Liver (tissue), 9 donors: ENCODE measurements around the gene C1QL4. TPM values are rescaled to one million over a fixed set of nuclear protein-coding genes. Genes with fewer than 3 reads are reported as not detected.

Experiments used
- DNase-seq: peaks from one replicate; pipeline ENCODE4 v3.0.0-alpha.2; 2017; ENCODE audit warnings: low spot score
- H3K27ac ChIP-seq, 2 donors: one replicate each; pipeline ENCODE4 v1.7.0; 2013; ENCODE audit warnings: inconsistent platforms in 2 of 2, low read length in 2 of 2, control low read depth in 1 of 2, low read depth in 1 of 2, mild to moderate bottlenecking in 1 of 2
- H3K27me3 ChIP-seq, 4 donors: one replicate each; pipeline versions ENCODE4 v1.6.1 to v1.7.0; 2013; ENCODE audit warnings: low read length in 3 of 4, inconsistent platforms in 1 of 4, mild to moderate bottlenecking in 1 of 4, moderate library complexity in 1 of 4; ENCODE audit not compliant: control insufficient read depth in 4 of 4, insufficient read depth in 4 of 4
- H3K36me3 ChIP-seq, 4 donors: one replicate each; pipeline versions ENCODE4 v1.6.1 to v1.7.0; 2013; ENCODE audit warnings: low read length in 3 of 4, mild to moderate bottlenecking in 3 of 4, low read depth in 1 of 4, moderate library complexity in 1 of 4; ENCODE audit not compliant: control insufficient read depth in 4 of 4, insufficient read depth in 3 of 4
- H3K4me1 ChIP-seq, 4 donors: one replicate each; pipeline versions ENCODE4 v1.6.1 to v1.7.0; 2013; ENCODE audit warnings: low read length in 3 of 4, mild to moderate bottlenecking in 3 of 4, moderate library complexity in 1 of 4; ENCODE audit not compliant: control insufficient read depth in 4 of 4, insufficient read depth in 4 of 4
- H3K4me3 ChIP-seq, 3 donors: one replicate each; pipeline versions ENCODE4 v1.6.1 to v1.7.0; 2013; ENCODE audit warnings: low read length in 3 of 3, control low read depth in 1 of 3, low read depth in 1 of 3, mild to moderate bottlenecking in 1 of 3
- H3K9ac ChIP-seq, 2 donors: one replicate each; pipeline ENCODE4 v1.7.0; 2013; ENCODE audit warnings: low read length in 2 of 2, mild to moderate bottlenecking in 2 of 2, moderate library complexity in 2 of 2, control low read depth in 1 of 2, low read depth in 1 of 2
- H3K9me3 ChIP-seq, 4 donors: one replicate each; pipeline versions ENCODE4 v1.6.1 to v1.7.0; 2013; ENCODE audit warnings: low read length in 3 of 4; ENCODE audit not compliant: control insufficient read depth in 4 of 4
- CTCF ChIP-seq: fragments of 150-350 bp; IDR thresholded peaks from 2 replicates; pipeline ENCODE4 v1.5.1; 2017; ENCODE audit warnings: improper control_type of control experiment, low read depth, low read length; ENCODE audit not compliant: missing input control
- EGR1 ChIP-seq, 2 donors: IDR thresholded peaks; 2 replicates each; pipeline ENCODE4 v1.6.1; 2016 to 2018; ENCODE audit warnings: antibody characterized with exemption in 2 of 2, low read depth in 2 of 2
- FOXA1 ChIP-seq: IDR thresholded peaks from 2 replicates; pipeline ENCODE4 v1.6.1; 2016; ENCODE audit warnings: antibody characterized with exemption
- HNF4A ChIP-seq, 2 donors: conservative IDR thresholded peaks; 2 replicates each; pipeline ENCODE4 v1.6.1; 2016; ENCODE audit warnings: antibody characterized with exemption in 2 of 2, mild to moderate bottlenecking in 2 of 2
- HNF4G ChIP-seq: IDR thresholded peaks from 2 replicates; pipeline ENCODE4 v1.6.1; 2016; ENCODE audit warnings: antibody characterized with exemption
- NR2F2 ChIP-seq: IDR thresholded peaks from 2 replicates; pipeline ENCODE4 v1.6.1; 2016; ENCODE audit warnings: antibody characterized with exemption
- RAD21 ChIP-seq, 2 donors: IDR thresholded peaks; 2 replicates each; pipeline ENCODE4 v1.6.1; 2016; ENCODE audit warnings: antibody characterized with exemption in 2 of 2, mild to moderate bottlenecking in 2 of 2
- SP1 ChIP-seq: IDR thresholded peaks from 2 replicates; pipeline ENCODE4 v1.6.1; 2018; ENCODE audit warnings: antibody characterized with exemption, mild to moderate bottlenecking
- TAF1 ChIP-seq: conservative IDR thresholded peaks from 2 replicates; pipeline ENCODE4 v1.6.1; 2016; ENCODE audit warnings: antibody characterized with exemption, mild to moderate bottlenecking
- YY1 ChIP-seq: IDR thresholded peaks from 2 replicates; pipeline ENCODE4 v1.6.1; 2016; ENCODE audit warnings: antibody characterized with exemption, mild to moderate bottlenecking
- ZBTB33 ChIP-seq: IDR thresholded peaks from 2 replicates; pipeline ENCODE4 v1.6.1; 2016; ENCODE audit warnings: antibody characterized with exemption
- WGBS: extraction: QIAGEN DNeasy Blood & Tissue Kit; methylation state at CpG from one replicate; pipeline ENCODE4 v1.1.7; 2013; 5-methylcytosine and 5-hydroxymethylcytosine counted together
- polyA plus RNA-seq, 2 donors: library from polyadenylated mRNA; stranded (reverse) in 1 of 2; unstranded in 1 of 2; fragments of 200-250 nt in 1 of 2; fragments of >200 nt in 1 of 2; fragmentation: Nextera tagmentation in 1 of 2; extraction: Ambion mirVana in 1 of 2; gene quantifications; one replicate each; pipeline versions ENCODE4 v1.2.1 to v1.2.3, GENCODE V29; 2013 to 2015
- total RNA-seq, 2 donors: library from RNA; depleted of rRNA; stranded (reverse); fragments of >200 nt; gene quantifications; one replicate each; pipeline ENCODE4 v1.2.3, GENCODE V29; 2014
- TF ChIP-seq, protein P1 (sequence below): IDR thresholded peaks from 2 replicates; pipeline ENCODE4 v1.6.1; 2016; ENCODE audit warnings: antibody characterized with exemption
- TF ChIP-seq, protein P2 (sequence below): IDR thresholded peaks from 2 replicates; pipeline ENCODE4 v1.6.1; 2016; ENCODE audit warnings: antibody characterized with exemption, mild to moderate bottlenecking
- TF ChIP-seq, protein P3 (sequence below): IDR thresholded peaks from 2 replicates; pipeline ENCODE4 v1.6.1; 2016; ENCODE audit warnings: antibody characterized with exemption
- donor health status: healthy.
- donor health status: healthy.
- donor health status: healthy.
- donor health status: healthy.
- donor health status: healthy.

The C1QL4 gene
- total and polyA plus RNA-seq, 4 donors: not detected

DNA sequence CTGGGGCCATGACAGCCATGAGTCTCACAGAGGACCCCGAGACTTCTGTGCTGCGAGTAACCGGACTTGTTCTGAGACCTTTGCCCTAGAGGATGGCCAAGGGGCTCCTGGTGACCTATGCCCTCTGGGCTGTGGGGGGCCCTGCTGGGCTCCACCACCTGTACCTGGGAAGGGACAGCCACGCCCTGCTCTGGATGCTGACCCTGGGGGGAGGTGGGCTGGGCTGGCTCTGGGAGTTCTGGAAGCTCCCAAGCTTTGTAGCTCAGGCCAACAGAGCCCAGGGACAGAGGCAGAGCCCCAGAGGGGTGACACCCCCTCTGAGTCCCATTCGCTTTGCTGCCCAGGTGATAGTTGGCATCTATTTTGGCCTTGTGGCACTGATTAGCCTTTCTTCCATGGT is 11.8 kb upstream of the C1QL4 start:
- WGBS: 67% methylated on average over 5 of the region's 5 CpGs
- H3K36me3 ChIP-seq: peaks cover 1 to 6% (median 3%) of the 10 kb centered on the region in 4 donors
- no peaks in the 10 kb centered on the region for H3K9me3 ChIP-seq
- no peaks in the 10 kb centered on the region for H3K27me3 ChIP-seq
- peak overlapping the region in 1 of 2 donors; percentile 89 for H3K9ac ChIP-seq
- TF ChIP-seq FOXA1 (no peak), ZBTB33 (no peak), TAF1 (no peak), RAD21 (IDR thresholded peaks at IDR 0.05) (no peak), SP1 (no peak), CTCF (no peak), NR2F2 (no peak)
- TF ChIP-seq, protein P1, sequence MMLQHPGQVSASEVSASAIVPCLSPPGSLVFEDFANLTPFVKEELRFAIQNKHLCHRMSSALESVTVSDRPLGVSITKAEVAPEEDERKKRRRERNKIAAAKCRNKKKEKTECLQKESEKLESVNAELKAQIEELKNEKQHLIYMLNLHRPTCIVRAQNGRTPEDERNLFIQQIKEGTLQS: no peak
- TF ChIP-seq, protein P2, sequence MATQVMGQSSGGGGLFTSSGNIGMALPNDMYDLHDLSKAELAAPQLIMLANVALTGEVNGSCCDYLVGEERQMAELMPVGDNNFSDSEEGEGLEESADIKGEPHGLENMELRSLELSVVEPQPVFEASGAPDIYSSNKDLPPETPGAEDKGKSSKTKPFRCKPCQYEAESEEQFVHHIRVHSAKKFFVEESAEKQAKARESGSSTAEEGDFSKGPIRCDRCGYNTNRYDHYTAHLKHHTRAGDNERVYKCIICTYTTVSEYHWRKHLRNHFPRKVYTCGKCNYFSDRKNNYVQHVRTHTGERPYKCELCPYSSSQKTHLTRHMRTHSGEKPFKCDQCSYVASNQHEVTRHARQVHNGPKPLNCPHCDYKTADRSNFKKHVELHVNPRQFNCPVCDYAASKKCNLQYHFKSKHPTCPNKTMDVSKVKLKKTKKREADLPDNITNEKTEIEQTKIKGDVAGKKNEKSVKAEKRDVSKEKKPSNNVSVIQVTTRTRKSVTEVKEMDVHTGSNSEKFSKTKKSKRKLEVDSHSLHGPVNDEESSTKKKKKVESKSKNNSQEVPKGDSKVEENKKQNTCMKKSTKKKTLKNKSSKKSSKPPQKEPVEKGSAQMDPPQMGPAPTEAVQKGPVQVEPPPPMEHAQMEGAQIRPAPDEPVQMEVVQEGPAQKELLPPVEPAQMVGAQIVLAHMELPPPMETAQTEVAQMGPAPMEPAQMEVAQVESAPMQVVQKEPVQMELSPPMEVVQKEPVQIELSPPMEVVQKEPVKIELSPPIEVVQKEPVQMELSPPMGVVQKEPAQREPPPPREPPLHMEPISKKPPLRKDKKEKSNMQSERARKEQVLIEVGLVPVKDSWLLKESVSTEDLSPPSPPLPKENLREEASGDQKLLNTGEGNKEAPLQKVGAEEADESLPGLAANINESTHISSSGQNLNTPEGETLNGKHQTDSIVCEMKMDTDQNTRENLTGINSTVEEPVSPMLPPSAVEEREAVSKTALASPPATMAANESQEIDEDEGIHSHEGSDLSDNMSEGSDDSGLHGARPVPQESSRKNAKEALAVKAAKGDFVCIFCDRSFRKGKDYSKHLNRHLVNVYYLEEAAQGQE: no peak
- TF ChIP-seq, protein P3, sequence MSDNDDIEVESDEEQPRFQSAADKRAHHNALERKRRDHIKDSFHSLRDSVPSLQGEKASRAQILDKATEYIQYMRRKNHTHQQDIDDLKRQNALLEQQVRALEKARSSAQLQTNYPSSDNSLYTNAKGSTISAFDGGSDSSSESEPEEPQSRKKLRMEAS: no peak
- H3K4me1 ChIP-seq: peaks cover 20 to 41% (median 31%) of the 10 kb centered on the region in 4 donors
- no peak for DNase-seq
- H3K4me3 ChIP-seq: peak overlapping the region in 2 of 3 donors; percentile 67 to 80
- peak overlapping the region in 1 of 2 donors; percentile 82 for H3K27ac ChIP-seq

- WGBS: 3% methylated on average over 37 of the region's 37 CpGs
- Histone ChIP-seq H3K36me3 (peaks cover 1 to 4% (median 3%) of the 10 kb centered on the region in 4 donors), H3K4me1 (peaks cover 27 to 53% (median 40%) of the 10 kb centered on the region in 4 donors), H3K9me3 (no peaks in the 10 kb centered on the region), H3K27ac (peak overlapping the region; percentile 67 to 82), H3K9ac (peak overlapping the region; percentile 79 to 89), H3K4me3 (peak overlapping the region; percentile 21 to 80 (median 67)), H3K27me3 (no peaks in the 10 kb centered on the region)
- DNase-seq: peak; percentile 86
- TF ChIP-seq RAD21 (IDR thresholded peaks at IDR 0.05): peak; percentile 58 to 74
- TF ChIP-seq YY1: peak; percentile 96
- TF ChIP-seq EGR1 (IDR thresholded peaks at IDR 0.05; ENCODE audit: low read depth in 2 of 2): peak; percentile 40 to 73
- TF ChIP-seq HNF4G: peak; percentile 96
- TF ChIP-seq SP1: peak; percentile 88
- TF ChIP-seq CTCF: peak; percentile 92
- TF ChIP-seq ZBTB33: peak; percentile 91
- TF ChIP-seq HNF4A (conservative IDR thresholded peaks at IDR 0.05): peak; percentile 97 to 98
- TF ChIP-seq FOXA1: no peak
- no peak for TF ChIP-seq NR2F2
- TF ChIP-seq, protein P1: peak; percentile 62
Measured at GRCh38 chr12:49347311-49348193, 10.6 kb upstream of the C1QL4 start.
